ENCODE data around the gene CD200R1. TPM values are rescaled to one million over a fixed set of nuclear protein-coding genes. Genes with fewer than 3 reads are reported as not detected.
A peak's percentile ranks its signal among the peaks of the same experiment; 100 is the strongest.

CD200R1 gene
- total RNA-seq, 2 experiments from 2014 or later: 4.0 to 4.7 TPM

DNA sequence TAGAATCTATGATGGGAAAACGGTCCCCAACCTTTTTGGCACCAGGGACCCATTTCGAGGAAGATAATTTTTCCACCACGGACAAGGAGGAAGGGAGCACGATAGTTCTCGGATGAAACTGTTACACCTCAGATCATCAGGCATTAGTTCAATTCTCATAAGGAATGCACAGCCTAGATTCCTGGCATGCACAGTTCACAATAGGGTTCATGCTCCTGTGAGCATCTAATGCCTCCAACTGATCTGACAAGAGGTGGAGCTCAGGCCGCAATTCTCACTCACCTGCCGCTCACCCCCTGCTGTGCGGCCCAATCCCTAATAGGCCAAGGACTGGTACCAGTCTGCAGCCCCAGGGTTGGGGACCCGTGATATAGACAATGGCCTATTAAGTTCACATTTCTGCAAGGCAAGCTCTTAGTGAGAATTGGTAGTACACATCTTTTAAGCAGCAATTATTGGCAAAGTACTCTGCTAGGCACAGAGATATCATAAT is 26.5 kb downstream of the CD200R1 start:
- no peak overlapping the region for H3K4me3 Mint-ChIP-seq
- H3K9me3 ChIP-seq (ENCODE audit: control insufficient read depth in 1 of 2, insufficient read depth in 1 of 2, low read length in 2 of 2): peaks cover 9 to 17% of the 10 kb centered on the region in 2 experiments
- H3K36me3 ChIP-seq (ENCODE audit: insufficient read depth, low read length): peaks cover 18% of the 10 kb centered on the region
- TF ChIP-seq, protein P1, sequence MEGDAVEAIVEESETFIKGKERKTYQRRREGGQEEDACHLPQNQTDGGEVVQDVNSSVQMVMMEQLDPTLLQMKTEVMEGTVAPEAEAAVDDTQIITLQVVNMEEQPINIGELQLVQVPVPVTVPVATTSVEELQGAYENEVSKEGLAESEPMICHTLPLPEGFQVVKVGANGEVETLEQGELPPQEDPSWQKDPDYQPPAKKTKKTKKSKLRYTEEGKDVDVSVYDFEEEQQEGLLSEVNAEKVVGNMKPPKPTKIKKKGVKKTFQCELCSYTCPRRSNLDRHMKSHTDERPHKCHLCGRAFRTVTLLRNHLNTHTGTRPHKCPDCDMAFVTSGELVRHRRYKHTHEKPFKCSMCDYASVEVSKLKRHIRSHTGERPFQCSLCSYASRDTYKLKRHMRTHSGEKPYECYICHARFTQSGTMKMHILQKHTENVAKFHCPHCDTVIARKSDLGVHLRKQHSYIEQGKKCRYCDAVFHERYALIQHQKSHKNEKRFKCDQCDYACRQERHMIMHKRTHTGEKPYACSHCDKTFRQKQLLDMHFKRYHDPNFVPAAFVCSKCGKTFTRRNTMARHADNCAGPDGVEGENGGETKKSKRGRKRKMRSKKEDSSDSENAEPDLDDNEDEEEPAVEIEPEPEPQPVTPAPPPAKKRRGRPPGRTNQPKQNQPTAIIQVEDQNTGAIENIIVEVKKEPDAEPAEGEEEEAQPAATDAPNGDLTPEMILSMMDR (IDR thresholded peaks at IDR 0.05): no peak
- CTCF ChIA-PET: no interaction called here
- H3K27ac ChIP-seq (ENCODE audit: low read depth in 1 of 2, low read length in 2 of 2): no peak overlapping the region
- H3K4me1 ChIP-seq (ENCODE audit: insufficient read depth, low read length): no peaks in the 10 kb centered on the region
- peak overlapping the region; percentile 34 for H3K27ac Mint-ChIP-seq
- no peaks in the 10 kb centered on the region for H3K27me3 ChIP-seq (ENCODE audit: control insufficient read depth in 1 of 2, insufficient read depth in 2 of 2, low read length in 2 of 2)
- no peak for ATAC-seq (ENCODE audit: poor library complexity)
- DNase-seq: no peak
- H3K27me3 Mint-ChIP-seq: no peaks in the 10 kb centered on the region
- H3K9me3 Mint-ChIP-seq: peaks cover 6% of the 10 kb centered on the region
- POLR2A ChIA-PET: no interaction called here
- intact Hi-C loops (cut with DNase I, micrococcal nuclease): no loop called here
- no peak overlapping the region for H3K4me3 ChIP-seq (ENCODE audit: low read length)
- peaks cover 22% of the 10 kb centered on the region for H3K4me1 Mint-ChIP-seq (ENCODE audit: low read depth)
- H3K36me3 Mint-ChIP-seq (ENCODE audit: low read depth): peaks cover 76% of the 10 kb centered on the region

DNA sequence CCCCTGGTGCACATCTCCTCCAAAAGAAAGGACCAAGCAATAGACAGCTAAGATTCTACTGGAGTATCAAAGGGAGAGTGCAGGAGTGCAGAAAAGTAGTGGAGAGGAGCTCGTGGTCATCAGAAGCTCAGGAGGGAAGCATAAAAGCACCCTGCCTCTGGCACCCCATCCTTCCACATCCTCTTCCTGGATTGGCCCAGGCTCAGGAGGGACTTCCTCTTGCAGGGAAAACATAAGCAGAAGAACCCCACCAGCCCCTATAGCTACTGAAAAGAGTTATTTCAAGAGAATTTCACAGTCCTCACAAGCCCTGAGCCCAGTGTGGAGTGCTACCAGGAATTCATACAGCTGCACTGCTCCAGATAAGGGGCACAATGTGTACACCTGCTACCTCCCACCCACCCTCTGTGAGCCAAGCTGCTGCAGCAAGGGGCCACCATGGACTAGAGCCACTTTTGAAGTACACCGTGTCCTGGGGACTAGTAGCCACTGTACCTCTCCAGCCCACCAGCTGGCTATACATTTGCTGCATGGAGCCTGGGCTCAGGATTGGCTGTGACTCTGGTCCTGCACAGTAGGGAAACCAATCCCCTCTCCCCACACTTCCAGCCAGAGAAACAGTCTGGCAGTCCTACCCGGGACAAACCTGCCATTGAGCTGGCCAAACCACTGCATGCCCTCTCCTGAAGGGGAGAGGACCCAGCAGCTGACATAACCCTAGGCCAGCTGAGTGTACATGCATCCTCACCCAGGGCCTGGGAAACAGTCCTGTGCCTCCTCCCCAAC is 43.0 kb downstream of the CD200R1 start:
- Histone ChIP-seq H3K27me3 (ENCODE audit: control insufficient read depth in 1 of 2, insufficient read depth in 2 of 2, low read length in 2 of 2) (no peaks in the 10 kb centered on the region), H3K4me1 (ENCODE audit: insufficient read depth, low read length) (peaks cover 21% of the 10 kb centered on the region), H3K9me3 (ENCODE audit: control insufficient read depth in 1 of 2, insufficient read depth in 1 of 2, low read length in 2 of 2) (peaks cover 0 to 11% of the 10 kb centered on the region in 2 experiments), H3K27ac (ENCODE audit: low read depth in 1 of 2, low read length in 2 of 2) (no peak overlapping the region), H3K36me3 (ENCODE audit: insufficient read depth, low read length) (peaks cover 17% of the 10 kb centered on the region), H3K4me3 (ENCODE audit: low read length) (no peak overlapping the region)
- TF ChIP-seq, protein P1 (IDR thresholded peaks at IDR 0.05): no peak
- no peak for ATAC-seq (ENCODE audit: poor library complexity)
- H3K27ac Mint-ChIP-seq: peak overlapping the region; percentile 45
- H3K36me3 Mint-ChIP-seq (ENCODE audit: low read depth): peaks cover 74% of the 10 kb centered on the region
- H3K4me3 Mint-ChIP-seq: peak overlapping the region; percentile 38
- peaks cover 8% of the 10 kb centered on the region for H3K9me3 Mint-ChIP-seq
- H3K4me1 Mint-ChIP-seq (ENCODE audit: low read depth): peaks cover 68% of the 10 kb centered on the region
- POLR2A ChIA-PET: no interaction called here
- CTCF ChIA-PET: no interaction called here
- DNase-seq: peak in 1 of 14 experiments; percentile 8
- H3K27me3 Mint-ChIP-seq: no peaks in the 10 kb centered on the region
- intact Hi-C loops (cut with DNase I, micrococcal nuclease): no loop called here

DNA sequence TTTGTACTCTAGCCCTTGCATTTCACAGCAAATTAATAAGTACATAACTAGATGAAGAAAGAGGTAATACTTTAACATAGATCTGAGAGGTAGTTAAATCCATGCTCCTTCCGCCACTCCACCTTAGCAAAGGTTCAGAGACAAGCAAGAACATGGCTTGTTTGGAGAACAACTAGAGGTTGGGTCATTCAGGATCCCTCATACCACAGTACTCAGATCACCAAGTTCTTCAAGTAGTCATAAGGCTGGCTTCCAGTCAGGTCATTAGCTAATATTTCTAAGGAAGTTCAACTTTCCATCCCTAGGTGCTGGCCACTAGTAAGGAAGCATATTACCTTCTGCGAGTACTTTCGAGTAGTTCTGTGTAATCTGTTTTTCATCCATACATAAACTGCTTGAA is 44.1 kb downstream of the CD200R1 start:
- Mint-ChIP-seq H3K4me1 (ENCODE audit: low read depth) (peaks cover 72% of the 10 kb centered on the region), H3K27me3 (no peaks in the 10 kb centered on the region), H3K9me3 (peaks cover 5% of the 10 kb centered on the region), H3K27ac (peak overlapping the region; percentile 20), H3K4me3 (no peak overlapping the region), H3K36me3 (ENCODE audit: low read depth) (peaks cover 74% of the 10 kb centered on the region)
- DNase-seq (no peak), ATAC-seq (ENCODE audit: poor library complexity) (no peak)
- ChIA-PET POLR2A (no interaction called here), CTCF (no interaction called here)
- no peak overlapping the region for H3K27ac ChIP-seq (ENCODE audit: low read depth in 1 of 2, low read length in 2 of 2)
- peaks cover 0 to 8% of the 10 kb centered on the region in 2 experiments for H3K9me3 ChIP-seq (ENCODE audit: control insufficient read depth in 1 of 2, insufficient read depth in 1 of 2, low read length in 2 of 2)
- H3K4me1 ChIP-seq (ENCODE audit: insufficient read depth, low read length): peaks cover 21% of the 10 kb centered on the region
- intact Hi-C loops (cut with DNase I, micrococcal nuclease): no loop called here
- H3K36me3 ChIP-seq (ENCODE audit: insufficient read depth, low read length): peaks cover 24% of the 10 kb centered on the region
- H3K27me3 ChIP-seq (ENCODE audit: control insufficient read depth in 1 of 2, insufficient read depth in 2 of 2, low read length in 2 of 2): no peaks in the 10 kb centered on the region
- TF ChIP-seq, protein P1 (IDR thresholded peaks at IDR 0.05): no peak
- H3K4me3 ChIP-seq (ENCODE audit: low read length): no peak overlapping the region
